Right hindlimb (tissue), 1 donor: ENCODE results near the gene ITGB5.
"Not testable (repeated sequence)": the region's sequence is repeated elsewhere in the genome, so short reads cannot be mapped to it uniquely, and the experiment has no call there.

Source experiments
- DNase-seq: peaks from one replicate; pipeline ENCODE4 v3.0.0-alpha.2; 2018

Gene ITGB5

GRCh38 chr3:124834723-124835718 lies 52.1 kb downstream of the ITGB5 start:
- peak; percentile 59 for DNase-seq

- no peak for DNase-seq
Observed at GRCh38 chr3:124833710-124834332, 53.3 kb downstream of the ITGB5 start.

GRCh38 chr3:124832782-124833709 lies 54.1 kb downstream of the ITGB5 start:
- no peak for DNase-seq

GRCh38 chr3:124831628-124832199 lies 55.5 kb downstream of the ITGB5 start:
- no peak for DNase-seq

DNA sequence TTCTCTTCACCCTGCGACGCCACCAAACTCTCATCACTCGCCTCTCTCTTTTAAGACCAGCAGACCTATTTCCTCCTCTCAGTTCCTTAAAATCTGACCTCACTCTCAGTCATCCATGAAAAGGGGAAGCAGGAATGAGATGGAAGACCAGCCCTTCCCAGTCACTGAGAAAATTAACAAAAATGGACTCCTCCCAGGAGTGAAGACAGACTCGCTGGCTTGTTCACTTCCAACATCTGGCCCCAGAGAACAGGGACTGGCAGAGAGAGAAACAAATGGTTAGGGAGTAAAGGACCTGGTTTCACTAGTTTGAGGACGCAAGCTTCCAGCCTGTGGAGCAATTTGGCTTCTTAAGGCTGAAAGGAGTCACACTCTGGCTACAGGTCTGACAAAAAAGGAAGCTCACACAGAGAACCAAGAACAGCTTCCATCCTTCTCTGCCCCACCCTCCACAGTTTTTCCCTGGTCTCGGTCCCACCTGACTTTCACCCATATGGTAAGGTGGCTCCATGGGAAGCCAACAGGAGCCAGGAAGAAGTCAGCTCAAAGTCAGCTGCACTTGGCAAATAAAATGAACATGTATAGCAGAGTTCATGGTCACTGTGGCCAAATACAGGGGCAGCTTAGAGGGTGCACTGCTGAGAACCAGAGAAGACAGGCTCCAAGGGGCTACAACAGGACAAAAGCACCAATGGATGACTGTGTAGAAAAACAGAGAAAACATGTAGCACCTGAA lies 57.2 kb downstream of the ITGB5 start:
- no peak for DNase-seq

DNA sequence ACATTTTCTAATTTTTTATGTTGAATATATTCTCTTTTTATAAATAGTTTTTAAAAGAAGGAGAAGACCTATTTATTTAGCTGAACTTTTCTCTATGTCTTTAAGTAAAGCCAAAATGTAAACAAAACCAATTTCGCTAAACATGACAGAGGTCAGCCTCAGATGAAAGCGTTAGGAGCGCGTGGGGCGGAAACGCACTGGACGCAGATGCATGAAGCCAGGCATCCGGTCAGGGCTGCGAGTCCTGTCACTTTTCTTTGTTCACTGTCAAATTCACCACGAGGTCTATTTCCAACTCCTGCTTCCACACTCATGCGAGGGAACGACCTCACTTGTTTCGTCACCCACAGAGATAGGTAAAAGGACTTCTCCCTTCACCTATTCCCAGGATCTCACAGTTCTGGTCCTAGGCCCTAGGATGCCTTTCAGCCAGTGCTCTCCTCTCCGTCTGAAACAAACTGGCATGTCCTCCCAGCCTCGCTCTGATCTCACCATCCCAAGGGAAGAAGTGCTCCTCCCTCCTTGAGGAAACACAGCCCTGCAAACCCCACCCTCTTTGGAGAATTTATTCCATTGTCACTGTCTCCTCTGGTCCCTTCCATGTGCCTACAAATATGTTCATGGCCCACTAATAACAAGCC lies 57.9 kb downstream of the ITGB5 start:
- no peak for DNase-seq

DNA sequence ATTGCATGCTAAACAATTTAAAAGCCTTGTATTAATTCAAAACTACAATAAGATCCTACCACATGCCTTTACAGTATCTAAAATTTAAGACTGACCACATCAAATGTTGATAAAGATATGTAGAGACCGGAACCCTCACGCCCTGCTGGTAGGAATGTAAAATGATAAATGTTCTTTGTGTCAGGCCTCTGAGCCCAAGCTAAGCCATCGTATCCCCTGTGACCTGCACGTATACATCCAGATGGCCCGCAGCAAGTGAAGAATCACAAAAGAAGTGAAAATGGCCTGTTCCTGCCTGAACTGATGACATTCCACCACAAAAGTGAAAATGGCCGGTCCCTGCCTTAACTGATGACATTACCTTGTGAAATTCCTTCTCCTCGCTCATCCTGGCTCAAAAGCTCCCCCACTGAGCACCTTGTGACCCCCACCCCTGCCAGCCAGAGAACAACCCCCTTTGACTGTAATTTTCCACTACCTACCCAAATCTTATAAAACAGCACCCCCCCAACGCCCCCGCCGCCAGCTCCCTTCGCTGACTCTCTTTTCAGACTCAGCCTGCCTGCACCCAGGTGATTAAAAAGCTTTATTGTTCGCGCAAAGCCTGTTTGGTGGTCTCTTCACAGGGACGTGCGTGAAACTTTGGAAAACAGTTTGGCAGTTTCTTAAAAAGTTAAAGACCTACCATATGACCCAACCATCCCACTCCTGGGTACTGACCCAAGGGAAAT lies 59.5 kb downstream of the ITGB5 start:
- not testable (repeated sequence) for DNase-seq

GRCh38 chr3:124826703-124827102 lies 60.5 kb downstream of the ITGB5 start:
- DNase-seq, result no peak

DNA sequence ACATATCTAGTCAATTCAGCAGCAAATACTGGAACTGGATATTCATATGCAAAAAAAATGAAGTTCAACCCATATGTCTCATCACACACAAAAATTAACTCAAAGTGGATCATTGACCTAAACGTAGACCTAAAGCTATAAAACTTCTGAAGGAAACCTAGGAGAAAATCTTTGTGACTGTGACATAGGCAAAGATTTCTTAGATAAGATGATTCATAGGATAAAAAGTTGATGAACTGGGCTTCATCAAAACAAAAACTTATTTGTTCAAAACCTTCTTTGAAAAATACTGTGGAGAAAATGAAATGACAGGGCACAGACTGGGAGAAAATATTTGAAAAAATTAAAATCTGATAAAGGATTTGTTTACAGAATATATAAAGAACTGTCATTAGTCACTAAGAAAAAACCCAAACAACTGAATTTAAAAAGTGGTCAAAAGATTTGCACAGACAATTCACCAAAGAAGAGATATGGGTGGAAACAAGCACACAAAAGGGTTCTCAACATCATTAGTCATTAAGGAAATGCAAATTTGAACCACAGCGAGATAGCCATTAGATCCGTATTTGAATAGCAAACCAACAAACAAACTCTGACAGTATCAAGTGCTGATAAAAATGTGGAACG lies 62.8 kb downstream of the ITGB5 start:
- no peak for DNase-seq

DNA sequence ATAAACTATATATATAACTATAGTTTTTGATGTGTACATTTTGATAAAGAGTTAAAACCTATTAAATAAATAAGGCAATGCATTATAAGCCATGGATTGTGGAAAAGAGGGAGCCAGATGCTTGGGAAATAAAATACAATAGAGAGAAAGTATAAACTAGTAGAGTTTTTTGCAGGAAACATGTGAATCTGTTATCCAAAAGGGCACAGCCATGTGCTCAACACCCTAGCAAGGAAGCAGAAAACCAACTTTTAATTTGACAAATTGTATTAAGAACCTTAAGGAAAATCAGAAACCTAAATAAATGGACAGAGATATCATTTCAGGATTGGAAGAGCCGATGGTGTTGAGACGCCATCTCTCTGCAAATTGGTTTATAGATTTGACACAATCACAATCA lies 63.5 kb downstream of the ITGB5 start:
- no peak for DNase-seq

- no peak for DNase-seq
Observed at GRCh38 chr3:124823206-124823605, 64.0 kb downstream of the ITGB5 start.

DNA sequence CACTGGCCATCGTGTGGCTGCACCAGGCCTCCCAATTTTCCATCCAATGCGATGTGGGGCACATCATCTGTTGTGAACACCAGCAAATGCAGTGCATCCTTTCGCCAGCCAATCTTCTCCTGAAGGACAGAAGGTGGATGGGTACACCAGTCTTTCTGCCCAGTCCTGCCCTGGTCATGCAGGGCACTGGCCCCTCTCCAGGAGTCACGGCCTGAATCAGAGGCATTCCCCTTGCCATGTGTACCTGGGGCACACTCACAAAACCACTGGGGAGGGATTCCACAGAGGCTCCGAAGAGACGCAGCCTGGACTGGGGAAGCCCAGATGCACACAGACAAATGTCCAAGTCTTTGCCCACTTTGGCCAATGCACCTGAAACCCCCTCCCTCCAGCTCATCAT lies 65.8 kb downstream of the ITGB5 start:
- DNase-seq, result no peak

GRCh38 chr3:124818398-124819091 lies 68.6 kb downstream of the ITGB5 start:
- DNase-seq, result no peak

GRCh38 chr3:124817079-124817478 lies 70.1 kb downstream of the ITGB5 start:
- no peak for DNase-seq

GRCh38 chr3:124816206-124816605 lies 71.0 kb downstream of the ITGB5 start:
- no peak for DNase-seq

- no peak for DNase-seq
Observed at GRCh38 chr3:124815781-124816180, 71.4 kb downstream of the ITGB5 start.

DNA sequence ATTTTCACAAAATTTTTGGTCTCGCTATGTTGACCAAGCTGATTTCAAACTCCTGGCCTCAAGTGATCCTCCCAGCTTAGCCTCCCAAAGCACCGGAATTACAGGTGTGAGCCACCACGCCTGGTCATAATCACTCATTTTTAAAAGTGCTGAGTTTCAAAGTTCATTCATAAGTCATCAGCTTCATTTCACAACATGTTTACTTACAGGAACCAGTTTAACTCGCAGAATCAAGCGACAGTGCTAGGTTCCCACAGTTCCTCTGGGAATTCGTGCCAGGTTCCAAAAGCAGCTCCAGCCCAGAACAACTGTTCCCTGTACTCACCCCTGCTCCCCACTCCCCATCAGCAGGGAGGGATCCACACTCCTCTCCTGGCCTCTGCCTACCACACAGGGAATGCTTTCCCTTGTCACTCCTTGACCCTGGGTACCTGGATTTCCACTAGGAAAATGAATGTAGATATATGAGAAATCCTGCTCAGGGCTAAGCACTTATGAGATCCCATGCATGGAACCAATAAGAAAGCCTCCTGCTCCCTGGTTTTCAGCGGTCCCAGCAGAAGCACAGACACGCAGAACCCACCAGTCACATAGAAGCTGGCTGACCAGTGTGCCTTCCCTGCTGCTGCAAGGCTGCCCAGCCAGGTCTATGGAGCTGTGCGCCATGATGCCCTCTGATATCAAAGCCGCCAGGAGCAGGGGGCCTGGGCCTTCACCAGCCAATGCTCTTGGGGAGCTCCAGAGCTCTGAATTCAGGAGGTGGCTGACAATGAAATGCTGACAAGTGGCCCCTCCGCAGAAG lies 72.3 kb downstream of the ITGB5 start:
- no peak for DNase-seq

DNA sequence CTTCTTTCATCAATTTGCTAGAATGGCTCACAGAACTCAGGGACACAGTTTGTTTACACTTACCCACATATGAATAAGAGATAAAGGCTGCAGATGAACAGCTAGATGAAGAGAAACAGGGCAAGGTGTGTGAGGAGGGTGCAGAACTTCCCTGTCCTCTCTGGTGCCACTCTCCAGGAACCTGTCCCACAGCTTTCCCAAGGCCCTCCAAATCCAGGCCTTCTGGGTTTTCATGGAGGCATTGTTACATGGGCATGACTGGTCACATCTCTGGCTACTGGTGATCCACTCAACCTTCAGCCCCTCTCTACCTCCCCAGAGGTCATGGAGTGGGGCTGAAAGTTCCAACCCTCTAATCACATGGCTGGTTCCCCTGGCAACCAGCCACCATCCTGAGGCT lies 73.6 kb downstream of the ITGB5 start:
- DNase-seq, result no peak
